ENCODE results near the gene NOP56.

Gene NOP56

GRCh38 chr20:2703716-2704475 lies 51.5 kb downstream of the NOP56 start:
- DNase-seq (ENCODE audit: low spot score): no peak

GRCh38 chr20:2705931-2706645 lies 53.7 kb downstream of the NOP56 start:
- no peak for DNase-seq (ENCODE audit: low spot score)

DNA sequence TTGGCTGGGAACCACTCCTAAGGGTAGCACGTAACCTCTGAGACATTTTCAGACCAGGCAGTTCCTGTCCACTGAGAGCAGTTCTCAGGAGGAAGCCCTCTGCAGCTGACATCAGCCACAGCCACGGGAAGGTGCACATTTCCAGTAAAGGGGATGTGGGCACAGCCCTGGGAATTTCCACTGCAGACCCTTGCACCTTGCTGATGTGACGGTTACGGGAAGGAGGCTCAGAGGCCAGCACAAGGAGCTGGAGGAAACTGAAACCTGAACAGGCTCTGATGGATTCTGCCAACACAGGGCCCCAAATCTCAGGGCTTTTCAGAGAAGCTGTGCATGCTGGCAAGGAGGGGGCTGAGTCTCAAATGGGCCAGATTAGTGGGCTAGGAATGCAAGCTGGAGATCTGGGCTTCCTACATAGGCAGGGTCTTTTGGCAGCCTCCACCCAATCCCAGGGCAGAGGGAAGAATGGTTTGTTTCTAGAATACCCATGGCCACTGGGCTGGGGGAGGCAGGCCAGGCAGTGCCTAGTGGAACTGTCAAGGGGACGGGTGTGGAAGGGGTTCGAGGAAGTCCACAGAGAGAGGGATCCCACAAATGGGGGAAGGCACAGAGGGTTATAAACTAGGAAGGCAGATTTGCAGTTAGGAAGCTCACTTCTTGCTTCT lies 54.4 kb downstream of the NOP56 start:
- no peak for DNase-seq (ENCODE audit: low spot score)

DNA sequence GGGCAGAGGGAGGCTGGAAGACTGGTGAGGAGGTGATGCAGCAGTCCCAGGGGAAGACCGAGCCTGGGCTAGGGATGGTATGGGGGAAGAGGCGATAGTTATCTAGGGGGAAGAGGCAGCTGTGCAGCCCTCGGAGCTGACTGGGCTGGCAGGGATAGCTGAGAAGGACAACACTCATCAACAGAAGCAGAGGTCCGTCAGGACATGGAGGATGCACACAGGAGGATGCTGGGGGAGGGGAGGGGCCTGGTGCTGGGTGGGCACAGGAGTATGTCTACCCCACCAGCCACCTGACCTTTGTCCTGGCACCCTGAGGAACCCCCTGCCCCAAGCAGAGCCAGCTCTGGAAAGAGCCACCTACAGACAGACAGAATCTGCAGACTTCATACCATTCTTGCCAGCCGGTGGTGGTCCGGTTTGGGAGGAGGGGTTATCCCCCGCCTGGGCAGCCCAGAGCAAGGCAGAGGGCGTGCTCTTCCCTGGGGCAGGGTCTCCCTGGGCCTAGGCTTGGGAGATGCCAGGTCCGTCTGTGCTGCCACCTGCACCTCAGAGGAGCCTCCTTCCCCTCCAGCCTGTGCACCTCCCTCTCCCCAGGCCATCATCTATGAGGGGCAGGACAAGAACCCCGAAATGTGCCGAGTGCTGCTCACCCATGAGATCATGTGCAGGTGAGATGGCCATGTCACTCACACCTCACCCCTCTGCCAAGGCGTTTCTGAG lies 55.1 kb downstream of the NOP56 start:
- DNase-seq (ENCODE audit: low spot score): no peak

All from HuH-7 (cell line).